ENCODE measurements around the gene EEF2K.
A peak's percentile ranks its signal among the peaks of the same experiment; 100 is the strongest.

Gene EEF2K

DNA sequence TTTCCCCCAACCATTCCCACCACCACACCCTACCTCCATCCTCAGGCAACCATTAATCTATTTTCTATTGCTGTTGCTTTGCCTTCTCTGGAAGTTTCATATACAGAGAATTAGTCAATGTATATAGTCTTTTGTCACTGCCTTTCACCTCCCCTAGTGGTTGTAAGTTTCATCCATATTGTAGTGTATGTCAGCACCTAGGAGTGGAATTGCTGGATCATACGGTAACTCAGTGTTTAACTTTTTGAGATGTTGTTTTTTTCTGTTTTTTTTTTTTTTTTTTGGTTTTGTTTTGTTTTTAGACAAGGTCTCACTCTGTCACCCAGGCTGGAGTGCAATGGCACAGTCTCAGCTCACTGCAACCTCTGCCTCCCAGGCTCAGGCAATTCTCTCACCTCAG, 16.9 kb downstream of the EEF2K start:
- DNase-seq (ENCODE audit: low read depth, low spot score) = no peak
- no peak overlapping the region for H3K27ac ChIP-seq (ENCODE audit: low read length)
- H3K9me3 ChIP-seq (ENCODE audit: control insufficient read depth, insufficient read depth, low read length) = no peaks in the 10 kb centered on the region
- H3K4me1 ChIP-seq (ENCODE audit: control insufficient read depth, insufficient read depth, low read length) = peaks cover 3% of the 10 kb centered on the region
- WGBS (ENCODE audit: insufficient coverage, insufficient read length) = no CpG with 5 or more reads among the region's 1 CpG
- H3K36me3 ChIP-seq (ENCODE audit: control insufficient read depth, insufficient read depth, low read length) = no peaks in the 10 kb centered on the region
- no peak overlapping the region for H3K4me3 ChIP-seq (ENCODE audit: low read length)
- H3K27me3 ChIP-seq (ENCODE audit: control insufficient read depth, insufficient read depth, low read length) = no peaks in the 10 kb centered on the region

DNA sequence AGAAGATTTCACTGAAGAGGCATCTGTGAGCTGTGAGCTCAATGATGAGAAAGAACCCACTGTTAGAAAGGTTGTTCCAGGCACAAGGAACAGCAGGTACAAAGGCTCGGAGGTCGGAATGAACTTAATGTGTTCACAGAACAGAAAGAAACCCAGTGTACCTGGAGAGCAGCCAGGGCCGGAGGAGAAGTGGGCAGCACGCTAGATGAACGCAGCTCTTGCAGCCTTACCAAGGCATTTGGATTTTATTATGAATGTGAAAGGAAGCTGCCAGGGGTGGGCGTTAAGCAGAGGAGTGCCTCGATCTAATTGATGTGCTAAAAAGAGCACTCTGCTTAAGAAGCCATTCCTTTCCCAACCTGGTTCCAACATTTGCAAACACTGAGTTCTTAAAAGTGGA, 19.0 kb downstream of the EEF2K start:
- no peak for DNase-seq (ENCODE audit: low read depth, low spot score)
- no peak overlapping the region for H3K27ac ChIP-seq (ENCODE audit: low read length)
- WGBS (ENCODE audit: insufficient coverage, insufficient read length) = no CpG with 5 or more reads among the region's 7 CpGs

DNA sequence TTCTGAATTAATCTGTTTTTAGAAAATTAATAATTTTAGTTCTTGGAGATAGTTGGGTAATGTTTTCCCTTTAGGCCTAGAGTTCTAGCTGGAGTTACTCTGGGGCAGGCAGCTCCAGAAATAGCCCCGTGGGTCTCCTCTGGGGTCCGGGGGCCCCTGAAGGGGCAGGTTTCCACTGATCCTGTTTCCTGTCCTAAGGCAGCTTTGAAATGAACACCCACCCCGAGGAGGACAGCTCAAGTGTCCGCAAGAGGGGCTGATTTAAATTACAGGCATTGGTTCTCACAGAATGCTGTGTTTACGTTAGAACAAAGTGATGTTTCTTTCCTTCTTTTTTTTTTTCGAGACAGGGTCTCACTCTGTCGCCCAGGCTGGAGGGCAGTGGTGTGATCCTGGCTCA, 23.8 kb downstream of the EEF2K start:
- no peak overlapping the region for H3K27ac ChIP-seq (ENCODE audit: low read length)
- H3K27me3 ChIP-seq (ENCODE audit: control insufficient read depth, insufficient read depth, low read length) = no peaks in the 10 kb centered on the region
- DNase-seq (ENCODE audit: low read depth, low spot score) = no peak
- H3K4me1 ChIP-seq (ENCODE audit: control insufficient read depth, insufficient read depth, low read length) = peaks cover 3% of the 10 kb centered on the region
- no peaks in the 10 kb centered on the region for H3K36me3 ChIP-seq (ENCODE audit: control insufficient read depth, insufficient read depth, low read length)
- no CpG with 5 or more reads among the region's 7 CpGs for WGBS (ENCODE audit: insufficient coverage, insufficient read length)
- no peak overlapping the region for H3K4me3 ChIP-seq (ENCODE audit: low read length)
- no peaks in the 10 kb centered on the region for H3K9me3 ChIP-seq (ENCODE audit: control insufficient read depth, insufficient read depth, low read length)

More for the DNA sequence above, 19.0 kb downstream of the EEF2K start:
- Histone ChIP-seq H3K36me3 (ENCODE audit: control insufficient read depth, insufficient read depth, low read length) (no peaks in the 10 kb centered on the region), H3K9me3 (ENCODE audit: control insufficient read depth, insufficient read depth, low read length) (no peaks in the 10 kb centered on the region), H3K4me3 (ENCODE audit: low read length) (no peak overlapping the region), H3K27me3 (ENCODE audit: control insufficient read depth, insufficient read depth, low read length) (no peaks in the 10 kb centered on the region), H3K4me1 (ENCODE audit: control insufficient read depth, insufficient read depth, low read length) (peaks cover 3% of the 10 kb centered on the region)

DNA sequence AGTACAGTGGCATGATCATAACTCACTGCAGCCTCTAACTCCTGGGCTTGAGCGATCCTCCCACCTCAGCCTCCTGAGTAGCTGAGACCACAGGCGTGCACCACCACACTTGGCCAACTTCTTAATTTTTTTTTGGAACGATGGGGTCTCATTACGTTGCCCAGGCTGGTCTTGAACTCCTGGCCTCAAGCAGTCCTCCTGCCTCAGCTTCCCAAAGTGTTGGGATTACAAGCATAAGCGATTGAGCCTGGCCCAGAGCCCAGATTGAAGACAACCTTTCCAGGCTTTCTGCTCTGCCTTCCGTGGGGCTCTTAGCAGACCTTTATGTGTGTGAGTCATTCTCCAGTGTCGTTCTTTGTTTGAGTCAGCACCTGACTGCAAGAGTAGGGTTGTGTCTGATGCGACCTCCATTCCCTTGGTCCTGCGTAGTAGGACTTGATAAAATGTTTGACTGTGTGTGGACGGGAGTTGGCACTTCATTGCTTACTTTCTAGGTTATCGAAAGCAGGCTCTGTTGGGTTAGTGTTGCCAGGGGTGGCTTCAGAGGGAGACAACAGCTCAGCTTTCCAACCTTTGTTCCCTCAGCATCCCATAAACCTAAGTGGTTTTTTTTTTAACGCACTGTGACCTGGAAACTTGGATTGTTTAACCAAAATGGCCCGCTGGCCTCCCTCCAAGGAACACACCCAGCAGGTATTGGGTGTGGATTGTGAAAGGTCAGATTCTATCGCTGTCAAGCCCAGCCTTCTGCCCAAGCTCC, 26.4 kb downstream of the EEF2K start:
- no peak for DNase-seq (ENCODE audit: low read depth, low spot score)
- Histone ChIP-seq H3K4me3 (ENCODE audit: low read length) (no peak overlapping the region), H3K27me3 (ENCODE audit: control insufficient read depth, insufficient read depth, low read length) (no peaks in the 10 kb centered on the region), H3K27ac (ENCODE audit: low read length) (no peak overlapping the region), H3K9me3 (ENCODE audit: control insufficient read depth, insufficient read depth, low read length) (no peaks in the 10 kb centered on the region), H3K36me3 (ENCODE audit: control insufficient read depth, insufficient read depth, low read length) (no peaks in the 10 kb centered on the region), H3K4me1 (ENCODE audit: control insufficient read depth, insufficient read depth, low read length) (no peaks in the 10 kb centered on the region)
- WGBS (ENCODE audit: insufficient coverage, insufficient read length) = no CpG with 5 or more reads among the region's 14 CpGs

DNA sequence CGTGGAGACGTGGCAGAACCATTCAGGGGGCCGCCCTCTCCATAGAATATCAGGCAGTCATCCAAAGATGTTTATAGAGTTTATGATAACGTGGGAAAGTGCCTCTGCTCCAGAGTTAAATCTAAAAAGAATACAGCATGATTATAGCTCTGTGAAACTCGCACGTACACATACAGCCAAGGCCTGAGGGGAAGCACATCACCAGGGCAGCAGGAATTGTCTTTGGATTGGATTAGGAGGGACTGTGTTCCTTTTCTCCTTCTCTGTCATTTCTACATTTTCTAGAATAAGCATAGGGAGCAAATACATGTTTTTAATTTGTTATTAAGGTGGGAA, 26.9 kb downstream of the EEF2K start:
- H3K9me3 ChIP-seq (ENCODE audit: control insufficient read depth, insufficient read depth, low read length) = no peaks in the 10 kb centered on the region
- no CpG with 5 or more reads among the region's 6 CpGs for WGBS (ENCODE audit: insufficient coverage, insufficient read length)
- H3K36me3 ChIP-seq (ENCODE audit: control insufficient read depth, insufficient read depth, low read length) = no peaks in the 10 kb centered on the region
- no peaks in the 10 kb centered on the region for H3K4me1 ChIP-seq (ENCODE audit: control insufficient read depth, insufficient read depth, low read length)
- DNase-seq (ENCODE audit: low read depth, low spot score) = no peak
- no peak overlapping the region for H3K4me3 ChIP-seq (ENCODE audit: low read length)
- no peaks in the 10 kb centered on the region for H3K27me3 ChIP-seq (ENCODE audit: control insufficient read depth, insufficient read depth, low read length)
- H3K27ac ChIP-seq (ENCODE audit: low read length) = no peak overlapping the region

DNA sequence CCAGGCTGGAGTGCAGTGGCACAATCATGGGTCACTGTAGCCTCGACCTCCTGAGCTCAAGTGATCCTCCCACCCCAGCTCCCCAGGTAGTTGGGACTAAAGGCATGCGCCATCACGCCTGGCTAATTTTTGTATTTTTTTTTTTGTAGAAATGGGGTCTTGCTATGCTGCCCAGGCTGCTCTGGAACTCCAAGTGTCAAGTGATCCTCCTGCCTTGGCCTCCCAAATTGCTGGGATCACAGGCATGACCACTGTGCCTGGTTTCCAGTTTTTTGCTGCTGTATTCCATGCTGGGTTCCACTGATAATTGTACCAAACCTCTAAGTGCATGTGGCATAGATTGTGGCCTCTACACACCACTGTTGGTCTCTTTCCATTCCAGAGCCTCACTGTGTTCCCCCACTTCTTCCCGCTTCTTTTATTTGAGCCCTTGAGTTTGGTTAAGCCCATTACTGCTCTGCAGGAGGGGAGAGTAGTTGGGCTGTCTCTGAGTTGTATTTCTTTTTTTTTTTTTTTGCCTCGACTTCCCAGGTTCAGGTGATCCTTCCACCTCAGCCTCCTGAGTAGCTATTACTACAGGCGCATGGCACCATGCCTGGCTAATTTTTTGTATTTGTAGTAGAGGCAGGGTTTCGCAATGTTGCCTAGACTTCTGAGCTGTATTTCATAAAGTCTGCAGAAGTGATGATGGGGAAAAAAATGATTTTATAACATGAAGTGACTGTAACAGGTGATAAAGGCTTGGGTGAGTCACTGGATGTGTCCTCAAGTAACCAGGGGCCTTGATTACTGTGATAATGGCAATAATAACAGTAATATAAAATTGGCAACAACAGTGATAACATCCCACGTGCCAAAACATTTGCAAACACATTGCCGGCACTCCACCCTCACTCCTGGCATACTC, 30.0 kb downstream of the EEF2K start:
- Histone ChIP-seq H3K36me3 (ENCODE audit: control insufficient read depth, insufficient read depth, low read length) (no peaks in the 10 kb centered on the region), H3K9me3 (ENCODE audit: control insufficient read depth, insufficient read depth, low read length) (no peaks in the 10 kb centered on the region), H3K4me3 (ENCODE audit: low read length) (no peak overlapping the region), H3K27me3 (ENCODE audit: control insufficient read depth, insufficient read depth, low read length) (no peaks in the 10 kb centered on the region; the same call in 1 of the 2 replicates), H3K27ac (ENCODE audit: low read length) (no peak overlapping the region), H3K4me1 (ENCODE audit: control insufficient read depth, insufficient read depth, low read length) (no peaks in the 10 kb centered on the region)
- no CpG with 5 or more reads among the region's 9 CpGs for WGBS (ENCODE audit: insufficient coverage, insufficient read length)
- no peak for DNase-seq (ENCODE audit: low read depth, low spot score)

DNA sequence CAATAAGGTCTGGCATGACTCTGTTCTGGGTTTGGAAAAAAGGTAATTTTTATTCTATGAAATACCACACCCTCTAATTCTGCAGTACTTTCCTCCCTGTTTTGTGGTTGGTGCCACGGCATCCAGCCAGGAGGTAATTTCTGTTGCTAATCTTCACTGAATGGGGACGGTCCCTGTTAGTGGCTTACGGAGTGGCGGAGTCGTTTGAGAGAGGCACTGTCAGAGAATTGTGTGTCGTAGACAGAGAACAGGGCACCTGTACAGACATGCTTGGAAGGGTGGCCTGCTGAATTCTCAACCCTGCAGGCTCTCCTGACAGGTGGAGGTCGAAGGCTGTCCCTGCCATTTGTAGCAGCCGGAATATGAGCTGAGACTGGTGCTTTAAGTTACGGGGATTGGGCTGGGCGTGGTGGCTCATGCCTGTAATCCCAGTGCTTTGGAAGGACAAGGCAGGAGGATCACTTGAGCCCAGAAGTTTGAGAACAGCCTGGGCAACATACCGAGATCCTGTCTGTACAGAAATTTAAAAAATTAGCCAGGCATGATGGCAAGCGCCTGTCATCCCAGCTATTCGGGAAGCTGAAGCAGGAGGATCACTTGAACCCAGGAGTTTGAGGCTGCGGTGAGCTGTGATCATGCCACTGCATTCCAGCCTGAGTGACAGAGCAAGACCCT, 33.2 kb downstream of the EEF2K start:
- Histone ChIP-seq H3K4me3 (ENCODE audit: low read length) (no peak overlapping the region), H3K36me3 (ENCODE audit: control insufficient read depth, insufficient read depth, low read length) (no peaks in the 10 kb centered on the region), H3K9me3 (ENCODE audit: control insufficient read depth, insufficient read depth, low read length) (no peaks in the 10 kb centered on the region), H3K4me1 (ENCODE audit: control insufficient read depth, insufficient read depth, low read length) (no peaks in the 10 kb centered on the region), H3K27me3 (ENCODE audit: control insufficient read depth, insufficient read depth, low read length) (no peaks in the 10 kb centered on the region; the same call in 1 of the 2 replicates), H3K27ac (ENCODE audit: low read length) (no peak overlapping the region)
- no peak for DNase-seq (ENCODE audit: low read depth, low spot score)
- no CpG with 5 or more reads among the region's 14 CpGs for WGBS (ENCODE audit: insufficient coverage, insufficient read length)

DNA sequence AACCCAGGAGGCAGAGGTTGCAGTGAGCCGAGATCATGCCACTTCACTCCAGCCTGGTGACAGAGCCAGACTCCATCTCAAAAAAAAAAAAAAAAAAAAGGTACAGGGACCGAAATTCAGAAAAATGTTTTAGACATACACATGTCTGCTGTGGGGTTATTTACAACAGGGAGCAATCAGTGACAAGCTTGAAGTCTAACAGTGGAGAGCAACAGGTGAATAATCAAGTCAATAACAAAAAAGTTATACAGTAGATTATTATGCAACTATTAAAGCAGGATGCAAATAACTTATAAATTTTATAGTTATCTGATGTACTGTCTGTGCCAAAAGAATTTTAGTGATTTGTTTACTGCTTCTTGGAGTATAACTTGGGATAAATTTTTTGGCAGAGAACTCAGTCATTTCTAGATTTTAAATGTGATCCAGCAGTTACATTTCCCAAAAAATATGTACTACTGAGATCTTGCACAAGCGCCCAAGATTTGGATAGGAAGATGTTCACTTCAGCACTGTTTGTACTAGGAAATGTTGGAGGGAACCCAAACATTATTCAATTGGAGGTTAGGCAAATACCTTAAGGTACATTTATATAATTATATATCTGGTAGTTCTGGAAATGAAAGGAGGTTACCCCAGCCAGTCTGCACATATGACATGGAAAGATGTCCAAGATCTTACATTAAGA, 34.1 kb downstream of the EEF2K start:
- no peak for DNase-seq (ENCODE audit: low read depth, low spot score)
- no peaks in the 10 kb centered on the region for H3K36me3 ChIP-seq (ENCODE audit: control insufficient read depth, insufficient read depth, low read length)
- H3K27me3 ChIP-seq (ENCODE audit: control insufficient read depth, insufficient read depth, low read length) = no peaks in the 10 kb centered on the region; the same call in 1 of the 2 replicates
- H3K4me1 ChIP-seq (ENCODE audit: control insufficient read depth, insufficient read depth, low read length) = no peaks in the 10 kb centered on the region
- no peaks in the 10 kb centered on the region for H3K9me3 ChIP-seq (ENCODE audit: control insufficient read depth, insufficient read depth, low read length)
- no CpG with 5 or more reads among the region's 3 CpGs for WGBS (ENCODE audit: insufficient coverage, insufficient read length)
- H3K4me3 ChIP-seq (ENCODE audit: low read length) = no peak overlapping the region
- no peak overlapping the region for H3K27ac ChIP-seq (ENCODE audit: low read length)

DNA sequence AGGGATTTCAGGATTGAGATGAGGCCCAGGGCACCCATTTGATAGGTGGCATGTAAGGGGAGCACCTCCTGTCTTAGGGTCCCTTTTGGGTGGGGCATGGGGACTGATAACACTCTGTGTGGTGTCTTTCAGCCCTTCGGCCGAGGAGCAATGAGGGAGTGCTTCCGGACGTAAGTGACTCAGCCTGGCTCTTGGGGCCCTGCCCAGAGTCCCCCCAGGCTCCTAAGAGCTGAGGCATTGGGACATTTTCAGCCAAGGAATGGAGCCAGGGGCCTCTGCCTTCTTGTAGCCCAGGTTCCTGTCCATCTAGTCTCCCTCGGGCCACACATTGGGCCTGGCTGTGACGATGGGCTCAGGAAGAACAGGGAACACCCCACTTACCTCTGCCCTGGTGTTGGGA, 44.4 kb downstream of the EEF2K start:
- no peak overlapping the region for H3K27ac ChIP-seq (ENCODE audit: low read length)
- WGBS (ENCODE audit: insufficient coverage, insufficient read length) = no CpG with 5 or more reads among the region's 6 CpGs
- H3K4me3 ChIP-seq (ENCODE audit: low read length) = no peak overlapping the region
- DNase-seq (ENCODE audit: low read depth, low spot score) = no peak
- H3K9me3 ChIP-seq (ENCODE audit: control insufficient read depth, insufficient read depth, low read length) = no peaks in the 10 kb centered on the region
- H3K4me1 ChIP-seq (ENCODE audit: control insufficient read depth, insufficient read depth, low read length) = no peaks in the 10 kb centered on the region
- no peaks in the 10 kb centered on the region for H3K27me3 ChIP-seq (ENCODE audit: control insufficient read depth, insufficient read depth, low read length)
- peaks cover 5% of the 10 kb centered on the region; the same call in 1 of the 2 replicates for H3K36me3 ChIP-seq (ENCODE audit: control insufficient read depth, insufficient read depth, low read length)

DNA sequence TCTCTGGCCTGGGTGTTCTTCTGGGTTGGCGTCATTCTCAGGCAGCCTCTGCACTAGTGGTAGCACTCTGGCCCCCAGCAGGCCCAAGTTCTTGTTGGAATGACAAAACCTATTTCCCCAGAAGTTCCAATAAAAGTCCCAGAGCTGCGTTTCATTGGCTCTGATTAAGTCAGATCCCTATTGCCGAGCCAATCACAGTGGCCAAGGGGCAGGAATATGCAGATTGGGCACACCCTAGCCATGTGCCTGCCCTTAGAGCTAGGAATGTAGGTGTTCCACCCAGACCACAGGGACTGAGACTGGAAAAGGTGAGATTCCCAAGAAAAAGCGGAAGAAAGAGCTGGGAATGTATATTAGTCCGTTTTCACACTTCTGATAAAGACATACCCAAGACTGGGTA, 46.2 kb downstream of the EEF2K start:
- no peaks in the 10 kb centered on the region for H3K27me3 ChIP-seq (ENCODE audit: control insufficient read depth, insufficient read depth, low read length)
- no CpG with 5 or more reads among the region's 5 CpGs for WGBS (ENCODE audit: insufficient coverage, insufficient read length)
- no peak overlapping the region for H3K27ac ChIP-seq (ENCODE audit: low read length)
- H3K9me3 ChIP-seq (ENCODE audit: control insufficient read depth, insufficient read depth, low read length) = no peaks in the 10 kb centered on the region
- H3K4me1 ChIP-seq (ENCODE audit: control insufficient read depth, insufficient read depth, low read length) = no peaks in the 10 kb centered on the region
- DNase-seq (ENCODE audit: low read depth, low spot score) = peak; percentile 4
- H3K4me3 ChIP-seq (ENCODE audit: low read length) = no peak overlapping the region
- H3K36me3 ChIP-seq (ENCODE audit: control insufficient read depth, insufficient read depth, low read length) = peaks cover 13% of the 10 kb centered on the region; the same call in 1 of the 2 replicates

All from iPS DF 6.9 (cell line).